Smooth muscle cell (in vitro differentiated cells): ENCODE measurements around the gene SEMA3D. TPM values are rescaled to one million over a fixed set of nuclear protein-coding genes. Genes with fewer than 3 reads are reported as not detected.

Source experiments
- DNase-seq: peaks from one replicate; lab custom pipeline; 2025; ENCODE audit not compliant: unreplicated experiment; lab: John Stamatoyannopoulos, UW
- H2AFZ ChIP-seq: fragments of 200-600 bp; sonication (generic); 2 replicates; pipeline ENCODE4 v1.6.0; 2016; ENCODE audit warnings: antibody characterized with exemption, low read depth, mild to moderate bottlenecking
- H3F3A ChIP-seq: fragments of 200-600 bp; sonication (generic); 2 replicates; pipeline ENCODE4 v1.6.0; 2017; ENCODE audit warnings: antibody characterized with exemption, low read depth
- H3K27ac ChIP-seq: fragments of 200-600 bp; sonication (generic); 2 replicates; pipeline ENCODE4 v1.5.1; 2016; ENCODE audit warnings: low read depth, mild to moderate bottlenecking
- H3K27me3 ChIP-seq: fragments of 200-600 bp; sonication (generic); 2 replicates; pipeline ENCODE4 v1.6.1; 2016; ENCODE audit warnings: low read depth, mild to moderate bottlenecking
- H3K36me3 ChIP-seq: fragments of 200-600 bp; sonication (generic); 2 replicates; pipeline ENCODE4 v1.5.1; 2016; ENCODE audit warnings: low read depth
- H3K4me1 ChIP-seq: fragments of 200-600 bp; sonication (generic); 2 replicates; pipeline ENCODE4 v1.5.1; 2016; ENCODE audit warnings: low read depth
- H3K4me2 ChIP-seq: fragments of 200-600 bp; sonication (generic); 2 replicates; pipeline ENCODE4 v1.6.0; 2016; ENCODE audit warnings: mild to moderate bottlenecking
- H3K4me3 ChIP-seq: fragments of 200-600 bp; sonication (generic); 2 replicates; pipeline ENCODE4 v1.5.1; 2016; ENCODE audit warnings: mild to moderate bottlenecking
- H3K79me2 ChIP-seq: fragments of 200-600 bp; sonication (generic); 2 replicates; pipeline ENCODE4 v1.6.0; 2016; ENCODE audit warnings: low read depth, mild to moderate bottlenecking
- H3K9ac ChIP-seq: fragments of 200-600 bp; sonication (generic); 2 replicates; pipeline ENCODE4 v1.6.0; 2016; ENCODE audit warnings: low read depth
- H3K9me3 ChIP-seq: fragments of 200-600 bp; sonication (generic); replicated peaks from 2 replicates; pipeline ENCODE4 v1.5.1; 2016; ENCODE audit warnings: low read depth
- H4K20me1 ChIP-seq: fragments of 200-600 bp; sonication (generic); 2 replicates; pipeline ENCODE4 v1.6.0; 2016; ENCODE audit warnings: low read depth
- WGBS: methylation state at CpG from one replicate; pipeline ENCODE4 v1.1.7; 2016; ENCODE audit warnings: low lambda C conversion rate; 5-methylcytosine and 5-hydroxymethylcytosine counted together
- polyA plus RNA-seq: library from polyadenylated mRNA; unstranded; fragments of >200 nt; fragmentation: Nextera tagmentation; extraction: Ambion mirVana; gene quantifications from 2 replicates; pipeline ENCODE4 v1.2.1, GENCODE V29; 2016
- total RNA-seq: library from RNA; depleted of rRNA; stranded (reverse); fragments of >200 nt; gene quantifications from 2 replicates; pipeline ENCODE4 v1.2.3, GENCODE V29; 2014
- TF ChIP-seq, protein P1 (sequence below): fragments of 200-600 bp; sonication (generic); IDR thresholded peaks from 2 replicates; pipeline ENCODE4 v1.5.1; 2017; ENCODE audit warnings: borderline replicate concordance, mild to moderate bottlenecking, antibody characterized with exemption; ENCODE audit not compliant: insufficient read depth, poor library complexity, severe bottlenecking

SEMA3D gene
- total and polyA plus RNA-seq, 2 experiments from 2014 or later, result 9.8 to 106 TPM

DNA sequence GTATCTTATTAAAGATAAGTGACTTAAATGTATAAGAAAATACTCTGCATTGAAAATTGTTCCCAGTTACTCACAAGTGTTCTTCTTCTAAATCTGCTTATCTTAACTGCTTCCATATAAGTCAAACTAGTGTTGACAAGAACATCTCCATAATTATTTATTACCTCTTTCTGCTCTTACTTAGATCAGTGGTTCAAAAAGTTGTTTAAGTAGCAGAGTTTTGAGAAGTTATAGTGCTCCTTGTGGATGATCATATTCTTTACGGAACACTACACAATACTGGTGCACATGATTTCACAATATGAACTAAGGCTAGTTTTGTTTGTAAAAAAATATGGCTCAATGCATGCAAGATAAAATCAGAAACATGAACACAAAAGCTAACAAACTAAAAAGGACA, 168.4 kb downstream of the SEMA3D start:
- peaks cover 17% of the 10 kb centered on the region for H3K27me3 ChIP-seq
- WGBS, result 57% methylated on average over 1 of the region's 1 CpG
- no peak overlapping the region for H3K4me3 ChIP-seq
- H3K9me3 ChIP-seq, result no peaks in the 10 kb centered on the region
- no peak overlapping the region for H3K27ac ChIP-seq
- no peak for DNase-seq
- H3K9ac ChIP-seq, result no peak overlapping the region
- H3K4me2 ChIP-seq, result no peak overlapping the region
- H4K20me1 ChIP-seq, result no peaks in the 10 kb centered on the region
- no peak overlapping the region for H2AFZ ChIP-seq
- H3K4me1 ChIP-seq, result peaks cover 9% of the 10 kb centered on the region
- no peaks in the 10 kb centered on the region for H3F3A ChIP-seq
- no peaks in the 10 kb centered on the region for H3K36me3 ChIP-seq
- no peaks in the 10 kb centered on the region for H3K79me2 ChIP-seq
- TF ChIP-seq, protein P1, sequence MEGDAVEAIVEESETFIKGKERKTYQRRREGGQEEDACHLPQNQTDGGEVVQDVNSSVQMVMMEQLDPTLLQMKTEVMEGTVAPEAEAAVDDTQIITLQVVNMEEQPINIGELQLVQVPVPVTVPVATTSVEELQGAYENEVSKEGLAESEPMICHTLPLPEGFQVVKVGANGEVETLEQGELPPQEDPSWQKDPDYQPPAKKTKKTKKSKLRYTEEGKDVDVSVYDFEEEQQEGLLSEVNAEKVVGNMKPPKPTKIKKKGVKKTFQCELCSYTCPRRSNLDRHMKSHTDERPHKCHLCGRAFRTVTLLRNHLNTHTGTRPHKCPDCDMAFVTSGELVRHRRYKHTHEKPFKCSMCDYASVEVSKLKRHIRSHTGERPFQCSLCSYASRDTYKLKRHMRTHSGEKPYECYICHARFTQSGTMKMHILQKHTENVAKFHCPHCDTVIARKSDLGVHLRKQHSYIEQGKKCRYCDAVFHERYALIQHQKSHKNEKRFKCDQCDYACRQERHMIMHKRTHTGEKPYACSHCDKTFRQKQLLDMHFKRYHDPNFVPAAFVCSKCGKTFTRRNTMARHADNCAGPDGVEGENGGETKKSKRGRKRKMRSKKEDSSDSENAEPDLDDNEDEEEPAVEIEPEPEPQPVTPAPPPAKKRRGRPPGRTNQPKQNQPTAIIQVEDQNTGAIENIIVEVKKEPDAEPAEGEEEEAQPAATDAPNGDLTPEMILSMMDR, result no peak

DNA sequence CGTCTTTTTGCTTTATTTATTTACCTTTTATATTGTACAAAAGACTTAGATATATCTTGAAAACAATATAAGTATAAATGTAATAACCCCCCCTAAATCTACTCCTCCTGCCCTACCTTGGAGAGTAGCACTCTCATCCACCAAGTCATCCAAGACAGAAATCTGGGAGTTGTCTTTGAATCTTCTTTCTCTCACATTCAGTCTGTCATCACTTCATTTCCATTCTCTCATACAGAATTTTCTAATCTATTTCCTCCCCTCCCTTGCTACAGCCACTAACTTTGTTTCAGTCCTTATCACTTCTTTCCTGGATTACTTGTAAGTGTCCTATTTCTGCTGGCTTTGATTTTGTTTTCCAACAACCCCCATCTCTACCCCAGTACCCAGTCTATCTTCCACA, 170.6 kb downstream of the SEMA3D start:
- Histone ChIP-seq H2AFZ (no peak overlapping the region), H3K4me3 (no peak overlapping the region), H3K4me2 (no peak overlapping the region), H3K27me3 (peaks cover 19% of the 10 kb centered on the region), H3K9me3 (no peaks in the 10 kb centered on the region), H3K79me2 (no peaks in the 10 kb centered on the region), H3K27ac (no peak overlapping the region), H3K4me1 (peaks cover 9% of the 10 kb centered on the region), H3F3A (no peaks in the 10 kb centered on the region), H4K20me1 (no peaks in the 10 kb centered on the region), H3K9ac (no peak overlapping the region), H3K36me3 (no peaks in the 10 kb centered on the region)
- no peak for DNase-seq
- TF ChIP-seq, protein P1, result no peak
- 90% methylated on average over 1 of the region's 1 CpG for whole genome bisulfite sequencing

DNA sequence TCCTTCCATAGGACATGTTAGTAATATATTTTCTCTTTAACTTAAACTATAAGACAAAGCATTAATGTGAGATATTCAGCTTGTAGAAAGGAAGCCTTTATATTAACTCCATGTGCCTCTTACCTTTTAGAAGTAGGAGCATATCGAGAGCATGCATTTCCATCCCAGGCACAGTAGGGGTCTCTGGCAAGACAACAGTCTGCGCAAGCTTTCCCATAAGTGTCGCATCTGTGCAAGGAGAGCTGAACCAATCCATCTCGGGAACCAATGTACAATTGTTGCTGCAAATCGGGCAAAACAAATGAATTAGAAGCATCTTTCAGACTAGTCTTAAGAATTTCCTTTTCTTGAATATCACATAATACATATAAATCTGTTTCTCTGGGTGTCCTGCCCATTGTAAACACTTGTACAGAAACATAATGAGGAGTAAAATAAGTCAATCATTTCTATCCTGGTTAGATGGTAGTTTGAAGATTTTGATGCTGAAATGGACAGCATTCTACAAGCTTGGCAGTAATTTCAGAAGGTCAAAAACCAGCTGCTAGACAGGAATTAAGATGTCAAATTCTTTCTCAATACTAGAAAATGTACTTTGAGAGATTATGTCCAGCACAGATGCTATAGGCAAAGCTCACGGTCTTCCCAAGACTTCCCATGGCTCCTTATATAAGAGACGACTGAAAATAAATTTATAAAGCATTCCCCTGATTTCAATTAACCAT, 171.8 kb downstream of the SEMA3D start:
- Histone ChIP-seq H3K79me2 (no peaks in the 10 kb centered on the region), H3K4me2 (no peak overlapping the region), H3K27ac (no peak overlapping the region), H2AFZ (no peak overlapping the region), H3F3A (no peaks in the 10 kb centered on the region), H4K20me1 (no peaks in the 10 kb centered on the region), H3K9me3 (no peaks in the 10 kb centered on the region), H3K27me3 (peaks cover 14% of the 10 kb centered on the region), H3K36me3 (no peaks in the 10 kb centered on the region), H3K9ac (no peak overlapping the region), H3K4me3 (no peak overlapping the region), H3K4me1 (peaks cover 9% of the 10 kb centered on the region)
- 88% methylated on average over 7 of the region's 7 CpGs for WGBS
- TF ChIP-seq, protein P1, result no peak
- DNase-seq, result no peak

DNA sequence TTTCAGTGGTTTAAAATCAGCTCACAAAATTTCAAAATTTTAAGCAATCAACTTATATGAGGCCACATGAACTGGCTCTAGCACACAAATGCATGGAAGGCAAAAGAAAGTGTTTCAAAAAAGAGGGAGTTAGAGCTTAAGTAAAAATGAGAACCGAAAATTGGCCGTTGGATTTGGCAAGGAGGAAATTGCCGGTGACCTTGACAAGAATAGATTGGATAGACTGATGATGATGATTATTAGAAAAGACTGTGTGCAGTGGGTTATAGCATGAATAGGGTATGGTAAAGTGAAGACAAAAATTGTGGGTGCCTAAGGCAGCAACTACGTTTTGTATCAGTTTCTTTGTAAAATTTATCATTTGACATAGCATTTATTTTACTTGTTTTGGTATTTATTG, 175.7 kb downstream of the SEMA3D start:
- Histone ChIP-seq H3K27ac (no peak overlapping the region), H2AFZ (no peak overlapping the region), H3K9ac (no peak overlapping the region), H3K4me2 (no peak overlapping the region), H3K36me3 (no peaks in the 10 kb centered on the region), H3K27me3 (peaks cover 10% of the 10 kb centered on the region), H3K9me3 (no peaks in the 10 kb centered on the region), H3K4me3 (no peak overlapping the region), H3K4me1 (no peaks in the 10 kb centered on the region), H3F3A (no peaks in the 10 kb centered on the region), H3K79me2 (no peaks in the 10 kb centered on the region), H4K20me1 (no peaks in the 10 kb centered on the region)
- DNase-seq, result no peak
- WGBS, result 96% methylated on average over 4 of the region's 4 CpGs
- TF ChIP-seq, protein P1, result no peak
